Gastrocnemius medialis (tissue), 4 donors: ENCODE data around the gene TYMP. TPM values are rescaled to one million over a fixed set of nuclear protein-coding genes. Genes with fewer than 3 reads are reported as not detected.
A peak's percentile ranks its signal among the peaks of the same experiment; 100 is the strongest.
"Not testable (repeated sequence)": the region's sequence is repeated elsewhere in the genome, so short reads cannot be mapped to it uniquely, and the experiment has no call there.

Source experiments
- ATAC-seq, 2 donors: fragments of 150-250 bp; one replicate each; pipeline ENCODE4 v1.9.1; 2016
- DNase-seq, 2 donors: peaks; one replicate each; pipeline ENCODE4 v3.0.0-alpha.2; 2019
- H3K27ac ChIP-seq, 4 donors: fragments of 200-600 bp; sonication (generic); 1 replicate in 1 of 4; 2 replicates in 3 of 4; pipeline ENCODE4 v1.5.1; 2016 to 2018; ENCODE audit warnings: mild to moderate bottlenecking in 2 of 4, moderate library complexity in 1 of 4
- H3K27me3 ChIP-seq, 3 donors: fragments of 200-600 bp; sonication (generic) in 2 of 3; 1 replicate in 1 of 3; 2 replicates in 2 of 3; pipeline versions ENCODE4 v1.5.1 to v1.6.0; 2016 to 2019; ENCODE audit warnings: mild to moderate bottlenecking in 1 of 3, moderate library complexity in 1 of 3
- H3K36me3 ChIP-seq, 2 donors: fragments of 200-600 bp; sonication (generic) in 1 of 2; one replicate each; pipeline ENCODE4 v1.5.1; 2017 to 2018
- H3K4me1 ChIP-seq, 2 donors: fragments of 200-600 bp; sonication (generic) in 1 of 2; one replicate each; pipeline ENCODE4 v1.5.1; 2016 to 2017; ENCODE audit warnings: mild to moderate bottlenecking in 2 of 2
- H3K4me3 ChIP-seq, 4 donors: fragments of 200-600 bp; sonication (generic) in 3 of 4; 1 replicate in 1 of 4; 2 replicates in 3 of 4; pipeline ENCODE4 v1.5.1; 2016 to 2019; ENCODE audit warnings: mild to moderate bottlenecking in 2 of 4
- H3K9me3 ChIP-seq, 3 donors: fragments of 200-600 bp; sonication (generic) in 2 of 3; 1 replicate in 1 of 3; 2 replicates in 2 of 3; pipeline ENCODE4 v1.5.1; 2016 to 2019
- POLR2A ChIP-seq, 2 donors: fragments of 450-650 bp; IDR thresholded peaks; one replicate each; pipeline ENCODE4 v1.6.1; 2017; ENCODE audit warnings: antibody characterized with exemption in 2 of 2, mild to moderate bottlenecking in 2 of 2, moderate library complexity in 2 of 2
- in situ Hi-C, 4 donors: fragments of 200-750 bp; cut with MboI; loops; one replicate each; pipeline versions ENCODE4 v1.15.0 to v1.8.0; 2017; ENCODE audit warnings: low sequenced_read_pairs in 4 of 4
- intact Hi-C: fragments of 100-400 bp; cut with DNase I; formaldehyde crosslinking; loops from one replicate; pipeline ENCODE4 v1.15.1; 2023; ENCODE audit warnings: low total_unique reads
- total RNA-seq, 4 donors: library from RNA; depleted of rRNA; stranded (reverse); fragments of >200 nt; gene quantifications; one replicate each; pipeline versions ENCODE4 v1.1.0 to v1.2.3, GENCODE V29; 2016
- TF ChIP-seq, protein P1 (sequence below), 5 experiments: fragments of 450-650 bp in 3 of 5; fragments of 200-600 bp in 2 of 5; sonication (generic) in 2 of 5; IDR thresholded peaks in 4 of 5; conservative IDR thresholded peaks in 1 of 5; 1 replicate in 4 of 5; 2 replicates in 1 of 5; pipeline ENCODE4 v1.5.1; 2016 to 2019; ENCODE audit warnings: antibody characterized with exemption in 5 of 5, mild to moderate bottlenecking in 3 of 5, moderate library complexity in 3 of 5

Gene TYMP
- total RNA-seq, 4 donors from 2014 or later, result 8.8 to 15.8 (median 11.8) TPM

- intact Hi-C loops, result no loop called here
- DNase-seq (no peak), ATAC-seq (no peak)
- peaks cover 41 to 43% (median 42%) of the 10 kb centered on the region in 3 donors for H3K27me3 ChIP-seq
- peaks cover 11 to 12% of the 10 kb centered on the region in 2 donors for H3K4me1 ChIP-seq
- H3K27ac ChIP-seq, result no peak overlapping the region
- TF ChIP-seq POLR2A (IDR thresholded peaks at IDR 0.05), result no peak
- TF ChIP-seq, protein P1, sequence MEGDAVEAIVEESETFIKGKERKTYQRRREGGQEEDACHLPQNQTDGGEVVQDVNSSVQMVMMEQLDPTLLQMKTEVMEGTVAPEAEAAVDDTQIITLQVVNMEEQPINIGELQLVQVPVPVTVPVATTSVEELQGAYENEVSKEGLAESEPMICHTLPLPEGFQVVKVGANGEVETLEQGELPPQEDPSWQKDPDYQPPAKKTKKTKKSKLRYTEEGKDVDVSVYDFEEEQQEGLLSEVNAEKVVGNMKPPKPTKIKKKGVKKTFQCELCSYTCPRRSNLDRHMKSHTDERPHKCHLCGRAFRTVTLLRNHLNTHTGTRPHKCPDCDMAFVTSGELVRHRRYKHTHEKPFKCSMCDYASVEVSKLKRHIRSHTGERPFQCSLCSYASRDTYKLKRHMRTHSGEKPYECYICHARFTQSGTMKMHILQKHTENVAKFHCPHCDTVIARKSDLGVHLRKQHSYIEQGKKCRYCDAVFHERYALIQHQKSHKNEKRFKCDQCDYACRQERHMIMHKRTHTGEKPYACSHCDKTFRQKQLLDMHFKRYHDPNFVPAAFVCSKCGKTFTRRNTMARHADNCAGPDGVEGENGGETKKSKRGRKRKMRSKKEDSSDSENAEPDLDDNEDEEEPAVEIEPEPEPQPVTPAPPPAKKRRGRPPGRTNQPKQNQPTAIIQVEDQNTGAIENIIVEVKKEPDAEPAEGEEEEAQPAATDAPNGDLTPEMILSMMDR (IDR thresholded peaks at IDR 0.05 in 4 of 5, conservative IDR thresholded peaks at IDR 0.05 in 1 of 5), result no peak
- no peaks in the 10 kb centered on the region for H3K9me3 ChIP-seq
- H3K36me3 ChIP-seq, result no peaks in the 10 kb centered on the region
- H3K4me3 ChIP-seq, result no peak overlapping the region
- in situ Hi-C loops, result no loop called here
These were observed 5.3 kb upstream of the TYMP start for GRCh38 chr22:50535113-50535512.

GRCh38 chr22:50533856-50534711, 4.3 kb upstream of the TYMP start:
- in situ Hi-C loops, H3K4me3 ChIP-seq, H3K36me3 ChIP-seq, ATAC-seq, DNase-seq, H3K27ac ChIP-seq, H3K9me3 ChIP-seq, intact Hi-C loops: not testable (repeated sequence)
- Histone ChIP-seq H3K4me1 (peaks cover 8 to 12% of the 10 kb centered on the region in 2 donors), H3K27me3 (peaks cover 47 to 54% (median 50%) of the 10 kb centered on the region in 3 donors)
- TF ChIP-seq POLR2A (IDR thresholded peaks at IDR 0.05), result peak; percentile 16 to 30

DNA sequence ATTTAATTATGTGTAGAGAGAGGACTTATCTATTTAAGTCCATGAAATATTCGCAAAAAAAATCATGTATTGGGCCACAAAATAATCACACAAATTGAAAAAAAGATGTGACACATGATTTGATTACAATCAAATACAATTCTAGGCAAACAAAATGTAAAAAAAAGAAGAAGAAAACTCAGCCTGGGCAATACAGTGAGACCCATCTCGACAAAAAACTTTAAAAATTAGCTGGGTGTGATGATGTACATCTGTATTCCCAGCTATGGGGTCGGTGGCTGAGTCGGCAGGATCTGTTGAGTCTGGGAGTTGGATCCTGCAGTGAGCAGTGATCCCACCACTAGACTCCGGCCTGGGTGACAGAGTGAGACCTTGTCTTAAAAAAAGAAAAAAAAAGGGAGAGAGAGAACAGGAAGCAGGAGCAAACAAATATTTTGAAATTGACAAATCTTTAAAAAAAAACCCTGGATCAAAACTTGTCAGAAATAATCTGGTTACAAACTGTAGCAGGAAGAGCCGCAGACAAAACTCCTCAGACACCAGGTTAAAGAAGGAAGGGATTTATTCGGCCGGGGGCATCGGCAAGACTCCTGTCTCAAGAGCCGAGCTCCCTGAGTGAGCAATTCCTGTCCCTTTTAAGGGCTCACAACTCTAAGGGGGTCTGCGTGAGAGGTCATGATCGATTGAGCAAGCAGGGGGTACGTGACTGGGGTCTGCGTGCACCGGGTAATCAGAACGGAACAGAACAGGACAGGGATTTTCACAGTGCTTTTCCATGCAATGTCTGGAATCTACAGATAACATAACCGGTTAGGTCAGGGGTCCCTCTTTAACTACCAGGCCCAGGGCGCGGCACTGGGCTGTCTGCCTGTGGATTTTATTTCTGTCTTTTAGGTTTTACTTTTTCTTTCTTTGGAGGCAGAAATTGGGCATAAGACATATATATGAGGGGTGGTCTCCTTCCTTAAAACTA, 3.3 kb upstream of the TYMP start:
- Histone ChIP-seq H3K36me3 (no peaks in the 10 kb centered on the region), H3K27me3 (peaks cover 47 to 58% (median 57%) of the 10 kb centered on the region in 3 donors), H3K4me1 (peaks cover 7 to 12% of the 10 kb centered on the region in 2 donors), H3K27ac (peak overlapping the region; percentile 79 to 86 (median 82)), H3K9me3 (no peaks in the 10 kb centered on the region), H3K4me3 (peak overlapping the region in 2 of 4 donors; percentile 52 to 59)
- ATAC-seq, result no peak
- intact Hi-C loops, result no loop called here
- TF ChIP-seq, protein P1 (IDR thresholded peaks at IDR 0.05 in 4 of 5, conservative IDR thresholded peaks at IDR 0.05 in 1 of 5), result no peak
- TF ChIP-seq POLR2A (IDR thresholded peaks at IDR 0.05), result no peak
- in situ Hi-C loops, result no loop called here
- no peak for DNase-seq

GRCh38 chr22:50531962-50532674, 2.3 kb upstream of the TYMP start:
- TF ChIP-seq, protein P1 (IDR thresholded peaks at IDR 0.05 in 4 of 5, conservative IDR thresholded peaks at IDR 0.05 in 1 of 5), result no peak
- TF ChIP-seq POLR2A (IDR thresholded peaks at IDR 0.05), result peak in 1 of 2 donors; percentile 40
- Histone ChIP-seq H3K27me3 (peaks cover 47 to 57% (median 53%) of the 10 kb centered on the region in 3 donors), H3K9me3 (no peaks in the 10 kb centered on the region), H3K27ac (peak overlapping the region; percentile 79 to 86 (median 82)), H3K36me3 (no peaks in the 10 kb centered on the region), H3K4me1 (peaks cover 7 to 12% of the 10 kb centered on the region in 2 donors), H3K4me3 (peak overlapping the region; percentile 52 to 70 (median 58))
- peak in 1 of 2 donors; percentile 57 for DNase-seq
- in situ Hi-C loops (no loop called here), intact Hi-C loops (no loop called here)
- peak; percentile 38 to 40 for ATAC-seq
